Gastroesophageal sphincter (tissue), 3 donors: ENCODE data around the gene PCK1.

Source experiments
- EP300 ChIP-seq: sonication (generic); formaldehyde crosslinking; IDR thresholded peaks from one replicate; pipeline ENCODE4 v1.6.1; 2017; ENCODE audit warnings: antibody characterized with exemption, mild to moderate bottlenecking
- POLR2A ChIP-seq, 2 donors: fragments of 450-650 bp; IDR thresholded peaks; one replicate each; pipeline ENCODE4 v1.6.1; 2017; ENCODE audit warnings: antibody characterized with exemption in 2 of 2, mild to moderate bottlenecking in 2 of 2, moderate library complexity in 1 of 2
- TF ChIP-seq, protein P1 (sequence below), 4 experiments: fragments of 200-600 bp in 2 of 4; fragments of 450-650 bp in 2 of 4; sonication (generic) in 1 of 4; IDR thresholded peaks; one replicate each; pipeline ENCODE4 v1.5.1; 2017 to 2019; ENCODE audit warnings: antibody characterized with exemption in 4 of 4, mild to moderate bottlenecking in 2 of 4, moderate library complexity in 2 of 4

DNA sequence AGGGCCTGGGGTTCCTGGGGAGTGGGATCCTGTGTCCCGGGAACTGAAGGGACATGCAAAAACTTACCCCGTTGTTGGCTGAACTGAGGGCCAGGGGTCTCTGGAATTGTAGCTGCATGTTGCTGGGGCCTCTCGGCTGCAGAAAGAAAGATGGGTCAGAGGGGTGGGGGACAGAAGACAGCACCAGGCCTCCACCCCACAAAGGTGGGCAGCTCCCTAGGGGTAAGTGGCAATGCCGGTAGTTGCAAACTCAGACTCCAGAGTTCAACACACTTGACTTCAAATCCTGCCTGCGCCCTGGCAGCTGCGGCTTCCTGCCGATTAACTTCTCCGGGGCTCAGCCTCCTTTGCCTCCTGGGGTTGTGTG lies 54.5 kb downstream of the PCK1 start:
- TF ChIP-seq POLR2A (IDR thresholded peaks at IDR 0.05) = no peak
- TF ChIP-seq, protein P1, sequence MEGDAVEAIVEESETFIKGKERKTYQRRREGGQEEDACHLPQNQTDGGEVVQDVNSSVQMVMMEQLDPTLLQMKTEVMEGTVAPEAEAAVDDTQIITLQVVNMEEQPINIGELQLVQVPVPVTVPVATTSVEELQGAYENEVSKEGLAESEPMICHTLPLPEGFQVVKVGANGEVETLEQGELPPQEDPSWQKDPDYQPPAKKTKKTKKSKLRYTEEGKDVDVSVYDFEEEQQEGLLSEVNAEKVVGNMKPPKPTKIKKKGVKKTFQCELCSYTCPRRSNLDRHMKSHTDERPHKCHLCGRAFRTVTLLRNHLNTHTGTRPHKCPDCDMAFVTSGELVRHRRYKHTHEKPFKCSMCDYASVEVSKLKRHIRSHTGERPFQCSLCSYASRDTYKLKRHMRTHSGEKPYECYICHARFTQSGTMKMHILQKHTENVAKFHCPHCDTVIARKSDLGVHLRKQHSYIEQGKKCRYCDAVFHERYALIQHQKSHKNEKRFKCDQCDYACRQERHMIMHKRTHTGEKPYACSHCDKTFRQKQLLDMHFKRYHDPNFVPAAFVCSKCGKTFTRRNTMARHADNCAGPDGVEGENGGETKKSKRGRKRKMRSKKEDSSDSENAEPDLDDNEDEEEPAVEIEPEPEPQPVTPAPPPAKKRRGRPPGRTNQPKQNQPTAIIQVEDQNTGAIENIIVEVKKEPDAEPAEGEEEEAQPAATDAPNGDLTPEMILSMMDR (IDR thresholded peaks at IDR 0.05) = no peak
- no peak for TF ChIP-seq EP300
